Measurements from ENCODE around the gene ADPRS.

DNA sequence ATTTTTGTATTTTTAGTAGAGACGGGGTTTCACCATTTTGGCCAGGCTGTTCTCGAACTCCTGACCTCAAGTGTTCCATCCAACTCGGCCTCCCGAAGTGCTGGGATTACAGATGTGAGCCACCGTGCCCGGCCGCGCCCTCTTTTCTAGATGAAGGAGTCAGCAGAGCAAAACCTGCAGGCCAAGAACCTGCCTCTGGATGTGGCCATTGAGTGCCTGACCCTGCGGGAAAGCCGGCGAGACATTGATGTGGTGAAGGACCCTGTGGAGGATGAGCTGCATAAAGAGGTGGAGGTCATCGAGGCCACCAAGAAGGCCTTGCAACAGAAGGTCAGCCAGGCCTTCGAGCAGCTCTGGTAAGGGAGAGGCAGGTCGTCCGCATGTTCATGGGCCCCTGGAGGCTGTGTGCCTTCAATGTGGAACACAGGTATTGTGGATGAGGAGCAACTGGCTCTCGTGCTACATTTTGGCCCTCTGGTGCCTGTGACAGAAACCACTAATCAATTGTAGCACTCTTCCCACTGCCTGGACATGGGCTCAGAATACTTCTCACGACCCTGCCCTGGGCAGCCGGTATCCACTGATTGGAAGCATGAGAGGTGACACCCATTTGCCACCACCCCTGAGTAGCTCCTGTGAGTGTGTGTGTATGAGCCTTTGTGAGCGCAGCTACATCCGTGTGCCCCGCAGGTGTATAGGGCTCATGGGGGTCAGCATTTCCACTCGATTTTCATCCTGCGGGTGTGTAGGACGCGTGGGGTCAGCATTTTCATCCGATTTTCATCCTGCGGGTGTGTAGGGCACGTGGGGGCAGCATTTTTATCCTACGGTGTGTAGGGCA lies 2.8 kb upstream of the ADPRS start:
- TF ChIP-seq, protein P1, sequence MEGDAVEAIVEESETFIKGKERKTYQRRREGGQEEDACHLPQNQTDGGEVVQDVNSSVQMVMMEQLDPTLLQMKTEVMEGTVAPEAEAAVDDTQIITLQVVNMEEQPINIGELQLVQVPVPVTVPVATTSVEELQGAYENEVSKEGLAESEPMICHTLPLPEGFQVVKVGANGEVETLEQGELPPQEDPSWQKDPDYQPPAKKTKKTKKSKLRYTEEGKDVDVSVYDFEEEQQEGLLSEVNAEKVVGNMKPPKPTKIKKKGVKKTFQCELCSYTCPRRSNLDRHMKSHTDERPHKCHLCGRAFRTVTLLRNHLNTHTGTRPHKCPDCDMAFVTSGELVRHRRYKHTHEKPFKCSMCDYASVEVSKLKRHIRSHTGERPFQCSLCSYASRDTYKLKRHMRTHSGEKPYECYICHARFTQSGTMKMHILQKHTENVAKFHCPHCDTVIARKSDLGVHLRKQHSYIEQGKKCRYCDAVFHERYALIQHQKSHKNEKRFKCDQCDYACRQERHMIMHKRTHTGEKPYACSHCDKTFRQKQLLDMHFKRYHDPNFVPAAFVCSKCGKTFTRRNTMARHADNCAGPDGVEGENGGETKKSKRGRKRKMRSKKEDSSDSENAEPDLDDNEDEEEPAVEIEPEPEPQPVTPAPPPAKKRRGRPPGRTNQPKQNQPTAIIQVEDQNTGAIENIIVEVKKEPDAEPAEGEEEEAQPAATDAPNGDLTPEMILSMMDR (conservative IDR thresholded peaks at IDR 0.05), result no peak
- no peak for TF ChIP-seq EZH2 (IDR thresholded peaks at IDR 0.05; ENCODE audit: low read depth)
